HG03066 (cell line): ENCODE data around the gene DCAF7.

Experiments
- ATAC-seq: cut with Tn5 transposase; IDR thresholded peaks from one replicate; pipeline ENCODE4 v1.9.1; 2021; ENCODE audit warnings: low read depth; ENCODE audit not compliant: unreplicated experiment

The DCAF7 gene

DNA sequence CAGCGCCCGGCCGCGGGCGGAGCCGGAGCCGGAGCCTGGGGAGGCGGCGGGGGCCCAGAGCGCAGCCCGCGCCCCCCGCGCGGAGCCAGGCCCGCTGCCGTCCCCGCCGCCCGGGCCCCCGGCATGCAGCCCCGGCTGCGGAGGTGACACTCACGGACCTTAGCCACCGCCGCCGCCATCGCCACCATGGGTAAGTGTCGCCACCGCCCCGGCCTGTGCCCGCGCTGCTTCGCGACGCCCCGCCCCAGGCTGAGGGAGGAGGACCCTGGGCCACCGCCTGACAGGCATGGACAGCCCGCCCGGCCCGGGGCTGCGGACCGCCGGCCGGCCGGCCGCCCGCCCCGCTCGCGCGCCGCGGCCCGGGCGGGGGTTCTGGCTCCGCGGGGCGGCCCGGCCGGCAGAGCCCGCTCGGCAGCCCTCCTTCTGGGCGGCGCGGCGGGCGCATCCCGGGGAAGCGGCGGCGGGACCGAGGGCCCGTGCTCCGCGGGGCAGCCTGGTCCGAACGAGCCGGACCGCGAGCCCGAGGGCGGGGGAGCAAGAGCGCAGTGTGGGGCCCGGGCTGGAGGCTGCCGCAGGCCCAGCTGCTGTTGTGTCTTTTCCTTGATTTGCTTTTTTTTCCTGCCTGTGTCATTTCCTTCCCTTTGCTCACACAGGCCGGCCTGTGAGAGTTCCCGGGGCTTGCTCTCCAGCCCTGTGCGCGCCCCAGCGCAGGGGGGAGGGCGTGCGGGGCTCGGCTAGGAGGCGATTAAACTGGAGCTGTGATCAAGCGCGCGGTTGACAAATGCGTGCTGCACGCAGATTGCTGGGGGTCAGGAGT lies 72.5 kb downstream of the DCAF7 start:
- peak; percentile 25 for ATAC-seq

DNA sequence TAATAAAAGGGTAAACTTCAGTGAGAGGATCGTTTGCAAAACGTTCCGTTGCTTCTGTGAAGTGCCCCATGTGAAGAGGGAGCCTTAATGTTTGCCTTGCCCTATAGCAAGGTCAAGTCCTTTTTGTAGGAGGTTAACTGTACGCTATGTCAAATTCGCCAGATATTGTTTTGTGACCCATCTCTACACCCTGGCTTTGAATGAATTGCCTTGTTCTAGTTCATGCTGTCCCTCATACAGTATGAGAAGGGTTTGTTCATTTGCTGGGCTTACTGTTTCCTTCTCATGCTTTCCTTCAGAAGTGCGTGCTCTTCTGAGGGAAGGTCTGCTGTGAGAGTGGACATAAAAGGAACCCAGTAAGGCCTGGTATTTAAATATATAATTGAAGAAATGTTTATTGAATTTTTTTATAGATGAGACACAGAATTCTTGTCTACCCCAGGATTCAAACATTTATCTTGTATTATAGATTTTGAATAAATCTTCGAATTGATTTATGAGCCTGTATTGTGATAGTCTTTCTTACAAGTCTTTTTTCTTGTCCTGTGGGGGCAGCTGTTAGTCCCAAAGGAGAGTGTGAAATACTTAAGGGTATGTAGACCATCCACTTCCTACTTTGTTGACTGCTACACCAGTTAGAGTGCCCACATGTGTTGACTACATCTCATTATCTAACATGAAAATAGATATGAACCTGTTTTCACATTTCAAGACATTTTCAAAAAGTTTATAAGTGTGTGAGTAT lies 73.7 kb downstream of the DCAF7 start:
- ATAC-seq = no peak

DNA sequence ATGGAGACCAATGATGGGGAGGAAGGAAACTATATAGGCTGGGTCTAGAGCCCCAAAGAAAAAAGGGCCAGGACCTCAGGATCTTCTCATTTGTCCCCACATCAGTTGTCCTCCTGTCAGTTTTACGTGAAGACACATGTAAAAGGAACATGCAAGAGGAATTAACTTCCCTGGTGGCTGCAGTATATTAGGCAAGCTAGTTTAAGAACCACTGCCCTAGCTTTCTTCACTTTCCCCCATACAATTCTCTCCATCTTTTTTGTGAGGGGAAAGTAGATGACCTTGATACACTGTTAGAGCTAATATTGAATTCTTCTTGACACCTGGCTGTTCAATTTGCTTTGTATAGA lies 74.2 kb downstream of the DCAF7 start:
- ATAC-seq = no peak

DNA sequence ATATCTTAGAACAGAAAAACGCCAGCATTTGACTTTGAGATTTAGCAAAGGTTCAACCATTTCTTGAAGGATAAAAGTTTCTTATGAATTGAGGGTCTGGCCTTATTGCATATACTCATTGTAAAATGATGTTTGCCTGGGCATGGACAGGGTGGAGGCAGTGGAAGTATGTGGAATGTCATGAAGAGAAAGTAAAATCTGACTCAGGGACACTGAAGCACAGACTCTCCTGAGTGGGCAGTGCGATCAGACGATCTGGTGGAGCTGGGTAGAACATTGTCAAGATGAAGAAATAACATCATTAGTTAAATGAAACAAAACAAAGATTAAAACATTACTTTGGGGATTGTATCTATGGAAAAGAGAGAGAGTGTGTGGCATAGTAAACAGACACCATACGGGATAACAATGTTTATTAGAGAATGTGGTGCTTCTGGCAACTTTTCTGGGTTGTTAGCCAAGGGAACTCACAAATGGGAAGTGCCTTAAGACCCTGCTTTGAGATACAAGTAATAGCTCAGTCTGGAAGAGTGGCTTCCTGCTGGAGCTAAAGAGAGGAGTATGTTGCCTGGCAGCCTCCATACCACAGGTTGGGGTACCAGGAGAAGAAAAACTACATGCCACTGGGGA lies 76.4 kb downstream of the DCAF7 start:
- ATAC-seq = no peak

DNA sequence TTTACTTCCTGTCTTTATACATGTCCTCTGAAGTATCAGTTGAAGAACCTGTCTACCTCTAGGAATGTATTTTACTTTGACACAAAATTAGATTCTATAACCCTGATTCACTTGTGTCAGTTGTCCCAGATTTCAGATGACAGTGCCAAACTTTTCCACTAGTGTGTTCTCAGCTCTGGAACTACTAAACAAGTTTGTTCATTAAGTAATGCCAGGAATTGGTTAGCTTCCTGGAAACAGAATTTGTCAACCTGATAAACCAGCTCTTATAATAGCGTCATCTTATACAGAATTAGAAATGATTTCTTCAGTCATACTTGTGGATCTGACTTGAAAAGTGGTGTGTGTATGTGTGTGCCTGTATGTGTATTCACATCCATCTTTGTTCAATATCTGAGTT lies 79.3 kb downstream of the DCAF7 start:
- no peak for ATAC-seq

DNA sequence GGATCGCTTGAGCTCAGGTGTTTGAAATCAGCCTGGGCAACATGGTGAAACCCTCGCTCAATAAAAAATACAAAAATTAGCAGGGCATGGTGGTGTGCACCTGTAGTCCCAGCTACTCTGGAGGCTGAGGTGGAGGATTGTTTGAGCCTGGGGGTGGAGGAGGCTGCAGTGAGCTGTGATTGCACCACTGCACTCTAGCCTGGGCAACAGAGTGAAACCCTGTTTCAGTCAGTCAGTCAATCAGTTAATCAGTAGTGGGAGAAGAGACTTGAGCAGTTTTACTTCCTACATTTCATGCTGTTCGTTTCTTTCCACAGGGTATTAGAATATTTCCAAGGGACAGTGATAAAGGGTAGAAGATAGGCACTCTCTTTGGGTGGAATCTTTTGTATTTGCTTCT lies 80.8 kb downstream of the DCAF7 start:
- ATAC-seq = no peak

DNA sequence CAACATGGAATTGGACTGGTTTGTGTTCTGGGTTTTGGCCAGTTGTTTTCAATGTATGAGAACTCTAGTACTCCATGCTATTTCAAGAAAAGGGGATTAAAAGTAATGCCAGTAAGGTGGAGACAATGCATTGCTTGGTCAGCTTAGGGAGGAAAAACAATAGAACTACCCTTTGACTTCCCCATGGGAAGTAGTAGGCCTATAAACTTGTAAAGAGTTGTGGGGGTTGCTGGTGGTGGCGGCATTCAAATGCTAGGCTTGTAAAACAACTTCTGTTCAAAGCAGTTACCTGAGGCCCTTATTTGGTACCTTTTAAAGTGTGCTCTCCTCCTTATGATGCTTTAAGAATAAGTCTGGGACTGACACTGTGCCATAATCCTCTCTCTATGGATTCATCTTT lies 81.3 kb downstream of the DCAF7 start:
- no peak for ATAC-seq

DNA sequence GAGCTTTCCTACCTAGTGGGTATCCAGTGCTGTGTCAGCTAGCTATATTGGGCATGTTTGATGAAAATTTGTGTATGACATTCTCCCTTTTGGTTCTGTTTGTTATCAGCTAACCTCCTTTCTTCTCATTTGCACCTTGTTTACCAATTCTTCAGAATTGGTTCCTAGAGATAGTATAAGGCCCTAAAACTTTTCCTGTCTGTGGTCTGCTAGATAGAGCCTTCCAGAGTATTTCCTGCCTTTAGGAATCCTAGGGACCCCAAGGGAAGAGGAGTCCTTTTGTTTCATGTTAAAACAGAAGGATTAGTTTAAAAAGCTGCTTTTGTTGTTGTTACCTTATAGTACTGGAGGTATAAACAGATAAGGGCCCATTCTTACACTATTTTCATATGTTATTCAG lies 83.5 kb downstream of the DCAF7 start:
- no peak for ATAC-seq

DNA sequence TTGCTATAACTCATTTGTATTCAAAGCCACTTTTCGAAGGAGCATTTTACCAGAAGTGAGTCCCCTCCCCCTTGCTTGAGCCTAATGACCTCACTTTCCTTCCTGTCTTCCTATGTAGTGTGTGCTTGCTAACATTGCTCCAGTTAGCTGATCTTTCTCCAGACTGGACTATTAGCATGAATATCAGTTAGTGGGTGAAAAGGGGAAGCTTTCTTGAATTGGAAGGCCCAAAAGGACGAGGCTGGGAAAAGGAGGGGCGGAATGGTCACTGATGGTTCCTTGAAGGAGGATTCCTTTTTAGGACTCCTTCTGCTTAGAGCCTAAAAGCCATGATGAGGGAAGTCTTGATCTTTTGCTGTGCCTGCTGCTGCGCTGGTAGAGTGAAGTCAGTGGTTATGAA lies 83.9 kb downstream of the DCAF7 start:
- no peak for ATAC-seq

DNA sequence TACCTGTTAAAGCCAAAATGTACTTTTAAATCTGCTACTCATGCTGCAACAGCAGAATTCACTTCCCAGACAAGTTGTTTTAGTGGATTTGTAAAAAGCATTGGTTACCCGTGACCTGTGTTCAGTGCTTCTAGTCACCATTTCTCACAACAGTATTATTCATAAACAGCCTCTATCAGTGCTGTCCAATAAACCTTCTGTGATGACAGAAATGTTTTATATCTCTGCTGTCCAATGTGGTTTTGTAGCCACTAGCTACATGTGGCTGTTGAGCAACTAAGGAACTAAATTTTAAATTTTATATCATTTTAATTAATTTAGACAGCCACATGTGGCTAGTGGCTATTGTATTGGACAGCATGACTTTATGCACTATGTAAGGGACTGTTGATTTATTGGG lies 84.5 kb downstream of the DCAF7 start:
- ATAC-seq = no peak

DNA sequence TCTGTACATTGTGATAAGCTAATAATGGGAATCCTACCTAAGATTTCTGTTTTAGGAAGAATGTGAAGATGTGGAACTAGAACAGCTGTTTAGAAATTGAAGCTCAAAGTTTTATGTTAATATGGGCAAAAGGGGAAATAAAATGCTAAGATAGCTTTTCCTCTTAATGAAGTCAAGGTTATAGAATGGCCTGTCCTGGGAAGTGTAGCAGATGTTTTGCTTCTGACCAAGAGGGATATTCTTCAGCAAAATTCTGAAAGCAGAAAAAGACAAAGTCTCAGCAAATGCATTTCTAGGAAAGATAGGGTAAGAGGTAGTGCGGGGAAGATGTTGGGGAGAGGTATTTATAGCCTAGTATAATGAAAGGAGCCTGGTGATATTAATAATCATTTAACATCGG lies 85.0 kb downstream of the DCAF7 start:
- ATAC-seq = no peak

DNA sequence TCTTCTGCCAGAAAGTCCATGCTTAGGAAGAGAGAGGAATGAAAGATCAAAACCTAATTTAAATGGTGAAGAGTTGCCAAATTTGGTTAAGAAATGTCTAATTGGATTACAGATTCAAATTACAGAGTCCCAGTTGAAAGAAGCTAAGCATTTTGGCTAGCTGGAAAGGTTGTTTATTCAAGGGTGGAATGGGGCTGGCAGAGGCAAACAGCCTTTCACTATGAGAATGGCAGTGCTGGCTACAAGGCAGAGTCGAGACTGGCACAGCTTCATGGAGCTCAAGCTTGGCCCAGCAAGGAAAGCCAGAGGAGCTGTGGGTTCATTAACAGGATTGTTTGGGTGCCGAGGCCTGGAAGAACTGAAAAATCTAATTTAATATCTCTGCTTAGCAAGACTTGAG lies 85.5 kb downstream of the DCAF7 start:
- no peak for ATAC-seq

DNA sequence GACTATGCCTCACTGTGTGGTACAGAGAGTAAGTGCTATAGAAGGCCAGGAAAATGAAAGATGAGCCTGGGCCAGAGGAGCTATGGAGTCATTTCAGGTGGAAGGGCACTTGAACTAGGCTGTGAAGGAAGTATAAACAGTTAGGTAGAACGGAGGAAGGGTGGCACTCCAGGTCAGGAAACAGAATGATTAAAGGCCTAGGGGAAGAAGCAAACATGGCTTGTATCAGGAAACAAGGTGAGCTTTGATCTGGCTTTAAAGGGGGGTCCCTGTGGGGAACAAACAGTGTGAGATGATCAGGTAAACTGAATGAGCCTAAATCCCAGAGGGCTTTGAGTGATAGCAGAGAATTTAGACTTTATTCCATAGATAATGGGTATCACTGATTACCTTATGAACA lies 88.8 kb downstream of the DCAF7 start:
- ATAC-seq = no peak

DNA sequence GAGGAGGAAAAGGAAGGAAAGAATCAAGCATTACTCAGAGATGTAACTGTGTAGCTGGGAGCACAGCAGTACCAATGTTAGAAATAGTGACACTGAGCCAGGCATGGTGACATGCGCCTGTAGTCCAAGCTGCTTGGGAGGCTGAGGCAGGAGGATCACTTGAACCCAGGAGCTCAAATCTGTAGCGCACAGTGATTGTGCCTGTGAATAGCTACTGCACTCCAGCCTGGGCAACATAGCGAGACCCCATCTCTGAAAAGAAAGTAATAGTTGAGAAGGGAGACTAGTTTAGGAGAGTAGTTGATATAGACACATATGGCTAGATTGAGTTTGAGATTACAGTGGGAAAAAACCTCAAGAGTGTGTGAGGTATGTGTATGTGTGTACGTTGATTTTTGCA lies 89.8 kb downstream of the DCAF7 start:
- no peak for ATAC-seq

DNA sequence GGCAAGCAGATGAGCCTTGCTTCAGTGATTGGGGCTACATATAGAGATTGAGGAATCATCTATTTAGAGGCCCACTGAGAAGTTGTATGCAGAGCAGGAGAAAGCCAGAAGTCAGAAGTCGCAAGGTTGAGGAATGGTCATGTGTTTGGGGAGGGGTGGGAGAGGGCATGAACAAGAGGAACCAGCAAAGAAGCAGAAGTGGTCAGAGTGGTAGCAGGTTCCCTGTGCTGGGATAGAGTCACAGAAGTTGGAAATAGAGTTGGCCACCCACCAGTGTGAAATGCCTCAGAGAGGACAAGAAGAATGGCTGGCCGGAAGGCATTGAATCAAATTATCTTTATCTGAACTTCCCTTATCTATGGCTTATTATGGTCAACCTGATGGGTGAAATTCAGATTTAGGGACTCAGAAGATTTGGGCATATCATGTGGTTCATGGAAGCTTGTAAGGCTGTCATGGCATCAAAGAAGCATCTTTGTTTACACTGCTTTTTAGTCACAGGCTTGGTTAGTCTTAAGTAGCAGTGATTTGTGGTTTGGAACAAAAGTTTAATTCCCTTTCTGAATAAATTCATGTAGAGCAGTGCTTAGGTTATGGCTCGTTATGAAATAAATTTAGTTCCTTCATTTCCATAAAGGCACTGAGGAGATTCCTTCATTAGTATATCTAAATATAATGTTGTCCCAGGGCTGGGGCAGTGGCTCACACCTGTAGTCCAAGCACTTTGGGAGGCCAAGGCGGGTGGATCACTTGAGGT lies 91.6 kb downstream of the DCAF7 start:
- no peak for ATAC-seq
